ENCODE measurements around the gene MAGI2.
"Not testable (repeated sequence)": the region's sequence is repeated elsewhere in the genome, so short reads cannot be mapped to it uniquely, and the experiment has no call there.

MAGI2 gene

DNA sequence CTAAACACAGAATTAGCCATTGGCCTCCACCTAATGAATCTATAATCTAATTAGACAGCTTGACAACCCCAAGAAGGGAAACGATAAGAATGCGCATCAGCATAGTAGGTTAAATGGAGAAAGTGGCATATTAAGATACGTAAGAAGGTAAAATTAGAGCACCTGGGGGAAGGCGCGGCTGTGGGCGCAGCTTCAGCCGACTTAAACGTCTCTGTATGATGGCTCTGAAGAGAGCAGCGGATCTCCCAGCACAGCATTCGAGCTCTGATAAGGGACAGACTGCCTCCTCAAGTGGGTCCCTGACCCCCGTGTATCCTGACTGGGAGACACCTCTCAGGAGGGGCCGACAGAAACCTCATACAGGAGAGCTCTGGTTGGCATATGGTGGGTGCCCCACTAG lies 1136.1 kb downstream of the MAGI2 start:
- DNase-seq = no peak

DNA sequence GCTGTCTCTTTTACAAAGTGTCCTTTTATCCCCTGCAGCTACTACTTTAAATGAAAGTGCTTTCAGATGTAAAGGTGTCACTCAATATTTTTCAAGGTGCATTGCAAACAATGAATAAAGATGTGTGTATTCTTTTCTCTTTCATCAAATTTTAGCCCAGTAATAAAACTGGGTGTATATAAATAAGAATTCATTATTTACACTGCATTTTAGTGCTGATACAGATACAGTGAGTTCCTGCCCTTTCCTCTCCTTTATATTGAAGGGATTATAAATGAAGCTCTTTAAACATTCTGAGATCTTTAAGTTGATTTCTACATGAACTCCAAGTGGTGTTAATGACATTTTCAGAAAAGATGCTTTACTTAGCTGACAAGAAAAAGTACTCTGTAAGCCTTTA lies 1137.4 kb downstream of the MAGI2 start:
- DNase-seq = no peak

DNA sequence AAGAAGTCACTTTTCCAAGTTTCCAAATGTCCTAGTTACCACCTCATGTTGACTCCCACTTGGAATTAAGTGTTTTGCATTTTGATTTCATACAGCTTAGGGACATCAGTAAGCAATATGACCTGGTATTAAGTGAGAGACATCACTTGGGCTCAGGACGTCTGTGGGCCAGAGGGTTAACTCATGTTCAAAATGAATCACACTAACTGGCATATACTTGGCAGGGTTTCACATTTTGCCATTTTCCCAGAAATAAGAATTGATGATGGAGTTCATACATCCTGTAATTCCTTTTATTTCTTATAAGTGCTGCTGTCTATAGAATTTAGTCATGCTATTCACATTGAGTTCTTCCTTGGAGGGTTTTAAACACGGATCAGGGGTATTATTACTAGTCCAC lies 1138.3 kb downstream of the MAGI2 start:
- DNase-seq = no peak

DNA sequence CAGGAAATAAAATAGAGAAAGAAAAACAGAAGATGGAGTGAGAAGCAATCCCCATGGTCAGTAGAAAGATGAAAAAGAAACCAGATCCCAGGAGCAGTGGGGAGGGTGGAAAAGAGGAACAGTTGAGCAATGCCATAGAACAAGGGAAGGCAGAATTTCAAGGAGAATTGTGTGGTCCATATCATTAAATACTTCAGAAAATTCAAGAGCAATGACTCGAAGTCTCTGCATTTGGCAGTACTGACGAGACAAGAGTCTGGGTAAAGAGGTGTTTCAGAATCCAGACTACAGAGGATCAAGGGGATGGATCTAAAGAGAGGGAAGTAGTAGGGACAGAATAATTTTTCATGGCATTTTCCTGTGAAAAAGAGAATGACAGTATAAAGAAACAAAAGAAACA lies 1142.3 kb downstream of the MAGI2 start:
- no peak for DNase-seq

DNA sequence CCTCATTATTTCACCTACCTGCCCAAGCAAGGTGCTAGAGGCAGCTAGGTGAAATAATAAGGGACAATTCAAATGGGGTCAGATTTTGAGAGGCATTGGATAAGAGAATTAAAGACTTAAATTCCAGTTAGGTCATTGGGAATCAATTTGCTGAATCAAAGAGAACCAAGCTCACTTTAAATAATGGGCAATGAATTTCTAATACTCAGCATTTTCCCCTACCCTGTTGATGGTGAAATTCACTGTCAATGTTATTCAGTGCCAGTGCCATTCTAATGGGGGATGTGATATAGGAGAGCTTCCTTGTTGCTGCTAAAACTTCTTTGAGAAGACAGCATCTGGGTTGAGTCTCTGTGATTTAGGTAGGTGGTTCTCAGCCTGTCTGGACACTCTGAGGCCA lies 1145.6 kb downstream of the MAGI2 start:
- no peak for DNase-seq

DNA sequence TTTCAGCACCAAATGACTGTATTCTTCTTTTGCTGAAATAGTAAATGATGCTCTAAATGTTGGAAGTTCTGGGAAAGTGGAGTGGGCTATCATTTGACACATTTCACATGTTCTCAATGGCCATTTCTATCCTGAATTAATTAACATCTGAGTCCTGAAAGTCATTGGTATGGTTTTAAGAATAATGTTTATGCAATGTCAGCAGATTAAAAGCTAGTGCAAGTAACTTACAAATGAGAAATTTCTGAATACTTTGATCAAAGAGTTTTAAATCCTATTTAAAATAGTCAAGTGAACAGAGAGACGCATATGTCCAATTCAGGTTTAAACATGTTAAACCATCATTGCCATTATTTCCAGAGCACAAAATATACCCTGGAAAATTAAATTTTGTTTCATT lies 1146.8 kb downstream of the MAGI2 start:
- DNase-seq = no peak

DNA sequence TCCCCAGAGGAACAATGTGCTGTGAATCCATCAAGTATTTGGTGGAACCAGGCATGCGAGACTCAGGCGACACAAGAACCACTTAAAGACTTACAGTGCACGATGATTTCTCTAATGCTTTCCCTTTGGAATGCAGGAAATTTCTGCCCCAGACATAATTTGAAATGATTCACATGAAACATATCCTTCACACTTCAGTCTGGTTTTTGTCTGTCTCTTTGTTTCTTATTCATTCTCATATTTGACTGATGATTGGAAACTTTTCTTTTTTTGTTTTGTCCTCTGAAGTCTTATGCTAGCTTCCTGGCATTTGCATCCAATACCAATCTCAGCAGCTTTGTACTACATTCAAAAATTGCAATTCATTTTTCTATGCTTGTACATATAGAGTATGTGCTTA lies 1152.1 kb downstream of the MAGI2 start:
- DNase-seq = peak; percentile 10

DNA sequence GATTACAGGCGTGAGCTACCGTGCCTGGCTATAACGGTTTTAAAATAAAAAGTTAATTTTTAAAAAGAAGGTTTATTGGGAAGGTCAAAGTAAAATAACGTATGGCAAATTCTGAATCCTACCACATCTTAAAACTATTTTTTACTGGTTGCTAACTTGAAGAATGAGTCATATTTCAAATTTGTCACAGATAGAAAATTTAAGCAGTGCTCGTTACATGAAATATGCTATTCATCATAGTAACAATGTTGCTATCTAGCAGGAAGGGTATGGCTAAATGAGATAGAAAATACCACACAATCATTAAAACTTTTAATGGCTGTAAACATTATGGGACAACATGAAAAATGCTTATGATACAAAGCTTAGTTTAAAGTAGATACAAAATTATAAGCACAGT lies 1154.4 kb downstream of the MAGI2 start:
- DNase-seq = no peak

DNA sequence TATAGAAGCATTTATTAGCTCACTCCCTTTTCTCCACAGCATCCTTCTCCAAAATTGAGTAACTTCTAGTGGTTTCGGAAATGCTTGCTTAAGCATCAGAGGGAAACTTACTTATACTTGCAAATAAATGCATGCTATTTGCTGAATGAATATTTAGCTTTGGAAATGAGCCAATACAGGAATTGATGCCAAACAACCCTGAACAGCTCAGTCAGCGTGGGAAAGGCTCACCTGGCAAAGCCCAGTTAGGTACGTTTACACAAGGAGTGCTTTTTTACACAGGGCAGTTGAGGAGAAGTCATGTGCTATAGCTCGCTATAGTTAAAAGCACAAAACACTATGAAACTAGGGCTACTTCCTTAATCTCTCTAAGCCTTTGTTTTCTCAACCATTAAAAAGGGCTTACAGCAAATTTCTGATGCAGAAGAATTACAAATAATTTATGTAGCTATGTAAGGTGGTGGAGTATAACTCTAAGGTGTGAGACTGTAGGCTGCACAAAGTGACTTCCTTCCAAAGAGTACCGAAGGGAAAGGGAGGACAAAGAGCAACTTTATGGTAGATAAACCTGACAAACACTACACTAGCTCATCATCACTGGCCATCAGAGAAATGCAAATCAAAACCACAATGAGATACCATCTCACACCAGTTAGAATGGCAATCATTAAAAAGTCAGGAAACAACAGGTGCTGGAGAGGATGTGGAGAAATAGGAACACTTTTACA lies 1156.7 kb downstream of the MAGI2 start:
- peak; percentile 75 for DNase-seq

DNA sequence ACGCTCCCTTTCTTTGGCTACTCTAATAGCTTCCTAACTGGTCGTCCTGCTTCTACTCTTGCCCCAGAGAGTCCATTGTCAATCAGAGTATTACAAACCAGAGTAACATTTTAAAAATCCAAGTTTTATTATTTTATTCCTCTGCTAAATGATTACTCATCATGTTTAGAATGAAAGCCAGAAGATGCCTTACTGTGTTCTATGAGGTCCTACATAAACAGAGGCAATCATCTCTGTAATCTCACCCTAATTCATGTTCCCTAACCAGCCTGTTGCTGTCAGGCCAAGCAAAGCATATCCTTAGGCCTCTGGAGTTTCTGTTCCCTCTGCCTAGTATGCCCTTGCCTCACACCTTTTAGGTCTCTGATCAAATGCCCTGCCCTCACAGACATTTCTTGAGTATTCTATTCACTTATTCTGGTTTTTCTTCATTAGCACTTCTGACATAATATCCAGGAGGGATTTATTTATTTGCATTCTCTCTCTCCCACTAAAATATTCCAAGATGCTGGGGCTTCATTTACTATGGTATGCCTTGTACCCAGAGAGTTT lies 1157.3 kb downstream of the MAGI2 start:
- DNase-seq = no peak

DNA sequence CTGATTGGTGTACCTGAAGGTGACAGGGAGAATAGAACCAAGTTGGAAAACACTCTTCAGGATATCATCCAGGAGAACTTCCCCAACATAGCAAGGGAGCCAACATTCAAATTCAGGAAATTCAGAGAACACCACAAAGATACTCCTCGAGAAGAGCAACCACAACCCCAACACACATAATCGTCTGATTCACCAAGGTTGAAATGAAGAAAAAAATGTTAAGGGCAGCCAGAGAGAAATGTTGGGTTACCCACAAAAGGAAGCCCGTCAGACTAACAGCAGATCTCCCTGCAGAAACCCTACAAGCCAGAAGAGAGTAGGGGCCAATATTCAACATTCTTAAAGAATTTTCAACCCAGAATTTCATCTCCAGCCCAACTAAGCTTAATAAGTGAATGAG lies 1164.0 kb downstream of the MAGI2 start:
- not testable (repeated sequence) for DNase-seq

DNA sequence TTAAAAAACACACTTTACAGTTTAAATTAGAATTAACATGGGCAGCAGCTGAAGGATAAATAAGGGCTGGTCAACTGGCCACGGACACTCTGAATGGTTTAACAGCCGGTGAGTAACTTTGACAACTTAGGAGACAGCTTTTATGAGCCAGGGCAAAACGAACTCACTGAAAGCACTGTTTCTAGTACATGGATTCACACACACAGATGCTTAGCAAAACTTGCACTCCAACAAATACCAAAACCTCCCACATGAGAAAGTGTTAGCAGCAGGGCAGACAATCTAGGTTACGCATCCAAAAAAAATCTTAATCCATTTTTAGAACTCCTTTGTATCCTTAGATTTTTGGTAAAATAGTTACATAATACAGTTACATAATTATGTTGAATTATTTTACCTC lies 1168.5 kb downstream of the MAGI2 start:
- DNase-seq = no peak

DNA sequence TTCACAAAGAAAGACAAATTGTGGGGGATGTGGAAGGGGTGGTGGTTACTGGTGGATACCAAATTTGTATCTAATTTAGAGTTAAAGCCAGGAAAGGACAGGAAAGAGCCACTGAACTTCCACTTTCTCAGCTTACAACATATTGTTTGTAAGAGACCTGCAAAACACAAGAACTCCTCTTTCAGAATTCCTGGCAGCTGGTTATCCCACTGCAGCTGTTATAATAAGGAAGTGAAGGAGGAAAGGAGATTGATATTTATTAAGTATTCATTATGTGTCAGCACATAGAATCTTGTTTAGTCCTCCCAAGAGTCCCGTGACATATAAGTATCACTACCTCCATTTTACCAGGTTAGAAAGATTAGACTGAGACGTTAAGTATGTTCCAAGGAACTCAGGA lies 1173.2 kb downstream of the MAGI2 start:
- peak; percentile 7 for DNase-seq

DNA sequence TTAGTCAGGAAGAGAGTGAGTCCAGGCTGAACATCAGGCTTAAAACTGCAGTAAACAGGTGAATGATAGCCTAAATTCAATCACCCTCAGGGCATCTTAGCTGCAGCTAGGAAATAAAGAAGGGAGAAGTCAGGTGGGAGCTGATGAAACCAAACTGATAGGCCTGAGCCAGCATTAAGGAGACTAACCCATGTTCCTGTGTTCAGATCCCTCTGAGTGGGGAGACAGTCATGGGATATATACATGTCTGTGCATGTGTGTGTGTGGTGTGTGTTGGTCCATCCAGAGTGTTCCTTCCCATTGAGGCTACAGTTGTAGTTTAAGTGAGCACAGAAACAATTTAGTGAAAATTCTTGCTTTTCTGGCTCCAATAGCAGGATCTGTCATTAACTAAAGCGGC lies 1174.0 kb downstream of the MAGI2 start:
- DNase-seq = no peak

DNA sequence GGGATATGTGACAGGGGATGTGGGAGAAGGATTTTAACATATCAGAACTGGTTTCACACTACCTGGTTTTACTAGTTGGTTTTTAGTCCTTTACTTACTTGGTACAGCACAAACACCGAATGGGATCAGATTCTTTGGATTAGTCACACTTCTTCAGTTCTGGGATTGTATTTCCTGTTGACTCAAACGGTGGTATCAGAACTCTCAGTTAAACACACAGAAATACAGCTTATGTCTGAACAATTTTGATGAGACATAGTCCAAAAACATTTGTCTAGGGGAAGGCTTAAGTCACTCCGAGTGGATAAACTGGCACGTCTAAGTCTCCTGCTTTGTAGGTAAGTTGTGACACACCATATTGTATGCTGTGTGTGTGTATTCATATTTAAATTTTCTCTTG lies 1174.4 kb downstream of the MAGI2 start:
- peak; percentile 73 for DNase-seq

DNA sequence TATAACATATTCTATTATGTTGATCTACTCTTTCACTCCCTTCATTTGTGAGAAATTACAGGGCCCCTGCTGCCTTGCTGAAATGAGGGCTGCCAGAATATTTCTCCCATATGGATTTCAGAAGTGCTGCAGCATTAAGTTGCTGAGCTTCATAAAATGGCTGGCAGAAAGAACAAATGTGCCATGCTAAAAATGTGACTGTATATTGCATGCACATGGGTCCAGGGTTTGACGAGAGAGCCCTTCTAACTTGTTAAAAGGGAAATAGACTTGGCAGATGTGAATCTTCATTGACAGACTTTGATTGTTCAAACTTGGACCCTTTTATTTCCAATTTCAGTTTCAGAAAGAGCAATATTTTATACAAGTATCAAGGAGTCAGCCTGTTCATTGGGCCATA lies 1186.3 kb downstream of the MAGI2 start:
- no peak for DNase-seq

DNA sequence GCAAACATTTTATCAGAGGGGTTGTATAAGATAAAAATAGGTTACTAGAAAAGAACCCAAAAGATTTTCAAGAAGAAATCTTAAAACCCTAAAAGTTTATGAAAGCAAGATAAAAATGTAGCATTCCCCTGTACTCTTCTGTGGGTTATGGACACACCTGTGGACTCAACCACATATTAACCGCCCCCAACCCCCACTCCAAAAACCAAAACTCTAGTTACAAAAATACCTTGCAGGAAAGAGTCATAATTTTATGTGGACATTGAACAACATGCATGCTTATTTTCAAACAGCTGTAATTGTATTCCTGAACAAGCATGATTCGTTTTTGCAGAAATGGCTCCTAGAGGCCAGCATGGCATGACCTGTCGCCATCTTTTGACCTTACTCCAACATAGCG lies 1188.0 kb downstream of the MAGI2 start:
- no peak for DNase-seq

DNA sequence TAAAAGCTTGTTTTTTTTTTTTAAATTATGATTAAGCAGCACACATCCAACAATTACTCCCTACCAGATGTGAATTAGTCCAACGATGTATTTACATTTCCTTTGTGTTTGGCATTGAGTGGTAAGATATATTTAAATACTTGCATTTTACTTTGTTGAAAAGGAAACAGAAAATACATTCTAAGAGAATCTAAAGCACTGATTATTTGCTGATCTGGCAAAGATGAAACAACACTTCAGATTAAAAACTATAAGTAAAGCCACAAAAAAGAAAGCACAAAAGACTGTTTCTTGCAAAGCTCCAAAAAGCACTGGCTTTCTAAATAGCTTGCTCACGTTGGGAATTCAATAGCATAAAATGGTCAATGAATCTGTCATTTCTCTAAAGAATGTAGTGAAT lies 1188.4 kb downstream of the MAGI2 start:
- no peak for DNase-seq

DNA sequence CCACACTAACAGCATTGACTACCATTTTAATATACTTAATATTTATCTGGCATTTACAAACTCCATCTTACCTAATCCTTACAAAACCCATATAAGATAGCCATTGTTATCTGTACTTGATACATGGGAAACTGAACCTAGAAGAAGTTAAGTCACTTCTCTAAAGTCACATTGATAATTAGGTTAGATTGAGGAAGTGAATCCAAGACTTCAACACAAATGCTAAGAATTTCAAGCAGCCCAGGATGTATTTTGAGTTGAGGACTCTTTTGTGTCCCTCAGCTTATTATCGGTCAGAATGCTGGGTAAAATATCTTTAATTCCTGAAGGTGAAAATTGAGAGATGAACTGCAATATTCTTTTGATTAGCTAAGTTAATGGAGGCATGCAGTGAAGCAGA lies 1189.4 kb downstream of the MAGI2 start:
- no peak for DNase-seq

DNA sequence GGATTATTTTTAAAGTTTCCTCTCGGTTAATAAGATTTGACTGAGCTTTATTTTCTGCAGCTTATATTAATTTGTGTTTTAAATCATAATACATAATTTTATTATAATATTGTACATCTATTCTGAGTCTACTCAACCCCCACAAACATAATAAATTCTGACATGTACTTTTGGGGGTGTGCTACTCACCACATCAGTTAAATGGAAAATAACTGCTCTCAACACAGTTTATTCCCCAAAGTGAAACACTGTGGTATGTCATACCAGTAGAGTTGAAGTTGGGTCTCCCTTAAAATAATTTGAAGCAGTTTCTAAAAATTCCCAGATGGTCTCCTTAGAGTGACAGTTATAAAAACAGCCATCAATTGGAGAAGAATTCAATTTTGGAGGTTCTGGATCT lies 1191.7 kb downstream of the MAGI2 start:
- DNase-seq = no peak

DNA sequence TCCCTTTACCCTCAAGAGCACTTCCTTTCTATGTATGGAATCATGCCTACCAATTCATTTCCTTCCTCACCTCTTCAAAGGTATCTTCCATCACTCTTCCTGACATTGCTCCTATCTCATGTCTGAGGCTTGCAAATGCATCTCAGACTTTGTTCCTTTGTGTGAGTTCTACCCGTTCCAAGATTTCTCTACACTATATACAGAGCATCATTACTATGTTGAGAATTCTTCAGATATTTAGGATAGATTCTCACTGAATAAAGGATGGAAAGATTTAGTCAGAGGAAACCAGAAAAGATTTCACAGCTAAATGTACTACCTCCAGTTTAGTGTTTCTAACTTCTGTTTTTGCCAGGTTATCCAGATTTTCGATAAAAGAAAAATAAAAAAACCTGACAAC lies 1192.2 kb downstream of the MAGI2 start:
- DNase-seq = no peak

DNA sequence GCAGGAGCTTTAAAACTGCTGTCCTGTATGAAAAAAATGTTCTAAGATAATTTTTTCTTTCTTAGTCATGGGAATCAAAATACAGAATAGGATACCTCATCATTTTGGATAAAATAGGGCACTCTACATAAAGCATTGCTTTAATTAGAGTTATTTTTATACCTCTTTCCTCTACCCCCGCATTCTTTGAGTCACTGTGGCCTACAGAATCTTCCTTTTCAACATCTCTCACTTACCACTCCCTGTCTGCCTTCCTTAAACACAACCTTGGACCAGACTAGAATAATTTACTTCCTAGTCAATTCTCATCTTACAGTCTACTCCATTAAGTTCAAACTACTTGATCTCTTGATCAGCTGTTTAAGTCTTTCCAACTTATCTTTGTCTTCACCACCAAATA lies 1192.6 kb downstream of the MAGI2 start:
- DNase-seq = no peak

DNA sequence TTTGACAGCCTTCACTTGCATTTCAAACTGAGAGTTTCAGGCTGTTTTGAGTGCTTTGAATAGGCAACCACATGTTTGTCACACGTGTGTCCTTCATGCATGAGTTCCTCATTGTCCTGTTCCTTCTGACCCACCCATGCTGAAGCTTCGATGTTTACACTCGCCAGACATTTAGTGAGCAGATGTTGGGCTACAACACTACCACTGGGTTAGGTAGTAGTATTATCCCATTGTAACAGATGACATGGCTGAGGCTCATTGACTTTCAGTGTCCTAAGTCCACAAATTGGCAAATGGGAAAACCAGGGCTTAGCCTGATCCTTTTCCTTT lies 1198.8 kb downstream of the MAGI2 start:
- peak; percentile 84 for DNase-seq

DNA sequence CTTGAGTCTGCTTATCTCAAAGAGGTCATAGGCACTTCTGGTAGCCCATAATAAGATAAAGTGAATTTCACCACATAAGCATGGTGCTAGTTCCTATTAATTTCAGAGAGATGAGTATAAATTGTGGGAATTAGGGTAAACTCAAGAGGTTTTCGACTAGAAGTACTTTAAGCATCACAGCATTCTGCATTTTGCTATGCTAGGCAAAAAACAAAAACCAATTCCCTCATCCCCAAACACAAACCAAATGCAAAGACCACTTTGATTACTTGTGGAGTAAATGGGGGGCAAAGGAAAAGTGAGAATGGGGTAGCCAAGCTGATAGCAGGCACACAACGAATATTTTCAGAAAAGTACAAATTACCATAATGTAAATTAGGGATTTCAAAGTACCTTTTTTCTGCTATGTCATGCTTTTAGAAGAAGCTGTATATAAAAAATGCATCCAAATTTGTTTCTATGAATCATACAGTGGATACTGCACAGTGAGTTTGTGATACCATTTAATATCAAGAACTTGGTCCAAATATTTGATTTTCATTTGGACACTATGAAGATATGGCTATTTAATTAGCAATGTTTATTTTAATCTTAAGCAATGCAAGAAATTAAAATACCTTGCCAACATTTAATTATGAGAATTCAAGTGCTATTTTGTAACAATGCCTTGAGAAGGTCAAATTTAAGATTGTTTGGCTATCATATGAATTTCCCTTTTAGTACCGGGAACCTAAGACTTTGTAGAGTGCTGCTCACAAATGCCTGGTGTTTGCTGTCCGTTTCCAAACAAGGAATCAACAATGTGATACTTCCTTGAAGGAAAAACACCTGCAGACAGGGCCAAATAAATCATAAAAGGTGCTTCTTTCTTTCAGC lies 1199.4 kb downstream of the MAGI2 start:
- DNase-seq = peak; percentile 31
